Transverse colon (tissue), 4 donors: ENCODE data around the gene KBTBD6. TPM values are rescaled to one million over a fixed set of nuclear protein-coding genes. Genes with fewer than 3 reads are reported as not detected.
"Not testable (repeated sequence)": the region's sequence is repeated elsewhere in the genome, so short reads cannot be mapped to it uniquely, and the experiment has no call there.

Experiments used
- DNase-seq: peaks from one replicate; pipeline ENCODE4 v3.0.0-alpha.2; 2019
- H3K27ac ChIP-seq, 4 donors: fragments of 200-600 bp; sonication (generic); 2 replicates each; pipeline ENCODE4 v1.5.1; 2016 to 2018; ENCODE audit warnings: inconsistent platforms in 4 of 4
- H3K27me3 ChIP-seq: fragments of 200-600 bp; sonication (generic); 2 replicates; pipeline ENCODE4 v1.5.1; 2017; ENCODE audit warnings: inconsistent platforms
- H3K36me3 ChIP-seq, 4 donors: fragments of 200-600 bp; sonication (generic); 2 replicates each; pipeline ENCODE4 v1.5.1; 2017 to 2019; ENCODE audit warnings: inconsistent platforms in 4 of 4
- H3K4me1 ChIP-seq, 4 donors: fragments of 200-600 bp; sonication (generic); 2 replicates each; pipeline ENCODE4 v1.5.1; 2017 to 2020; ENCODE audit warnings: inconsistent platforms in 4 of 4
- H3K4me3 ChIP-seq, 4 donors: fragments of 200-600 bp; sonication (generic); 1 replicate in 1 of 4; 2 replicates in 3 of 4; pipeline versions ENCODE4 v1.5.1 to v1.6.1; 2017 to 2019; ENCODE audit warnings: inconsistent platforms in 4 of 4
- H3K9me3 ChIP-seq, 2 donors: fragments of 200-600 bp; sonication (generic); 2 replicates each; pipeline ENCODE4 v1.5.1; 2017 to 2019; ENCODE audit warnings: inconsistent platforms in 2 of 2
- EP300 ChIP-seq: sonication (generic); formaldehyde crosslinking; IDR thresholded peaks from one replicate; pipeline ENCODE4 v1.6.1; 2017; ENCODE audit warnings: antibody characterized with exemption, low read depth
- POLR2A ChIP-seq: fragments of 450-650 bp; IDR thresholded peaks from one replicate; pipeline ENCODE4 v1.6.1; 2016; ENCODE audit warnings: antibody characterized with exemption, mild to moderate bottlenecking, moderate library complexity
- POLR2AphosphoS5 ChIP-seq, 3 donors: sonication (generic); formaldehyde crosslinking; IDR thresholded peaks; one replicate each; pipeline ENCODE4 v1.6.1; 2016; ENCODE audit warnings: antibody characterized with exemption in 3 of 3
- WGBS, 2 donors: methylation state at CpG; one replicate each; pipeline ENCODE4 v1.1.5; 2018; ENCODE audit warnings: low coverage in 1 of 2; 5-methylcytosine and 5-hydroxymethylcytosine counted together
- in situ Hi-C, 4 donors: fragments of 200-750 bp; cut with MboI; loops; one replicate each; pipeline versions ENCODE4 v1.15.0 to v1.15.1; 2017; ENCODE audit warnings: low sequenced_read_pairs in 3 of 4, low pct_ligation_motif_present in 1 of 4, low pct_unique_long_range_greater_than_20kb in 1 of 4
- intact Hi-C: fragments of 100-400 bp; cut with DNase I; formaldehyde crosslinking; loops from one replicate; pipeline ENCODE4 v1.15.1; 2023; ENCODE audit warnings: low total_unique reads
- total RNA-seq, 4 donors: library from RNA; depleted of rRNA; stranded (reverse); fragments of >200 nt; gene quantifications; one replicate each; pipeline ENCODE4 v1.1.0, GENCODE V29; 2016
- TF ChIP-seq, protein P1 (sequence below), 5 experiments: fragments of 200-600 bp in 3 of 5; fragments of 450-650 bp in 2 of 5; sonication (generic) in 3 of 5; IDR thresholded peaks; 1 replicate in 2 of 5; 2 replicates in 3 of 5; pipeline ENCODE4 v1.5.1; 2016 to 2017; ENCODE audit warnings: antibody characterized with exemption in 5 of 5, inconsistent platforms in 3 of 5, mild to moderate bottlenecking in 2 of 5, moderate library complexity in 1 of 5

Gene KBTBD6
- total RNA-seq, 4 donors from 2014 or later = 0.37 to 4.9 (median 2.1) TPM

GRCh38 chr13:41178040-41178439 lies 45.4 kb upstream of the KBTBD6 start:
- no peak for DNase-seq
- Histone ChIP-seq H3K4me1 (peaks cover 0 to 7% (median 0%) of the 10 kb centered on the region in 4 donors), H3K27me3 (no peaks in the 10 kb centered on the region), H3K36me3 (no peaks in the 10 kb centered on the region), H3K9me3 (peaks cover 4 to 8% of the 10 kb centered on the region in 2 donors), H3K27ac (no peak overlapping the region), H3K4me3 (no peak overlapping the region)
- WGBS, 2 donors = 84 to 89% methylated on average over 7 of the region's 7 CpGs
- intact Hi-C loops = no loop called here
- TF ChIP-seq POLR2A = no peak
- TF ChIP-seq, protein P1, sequence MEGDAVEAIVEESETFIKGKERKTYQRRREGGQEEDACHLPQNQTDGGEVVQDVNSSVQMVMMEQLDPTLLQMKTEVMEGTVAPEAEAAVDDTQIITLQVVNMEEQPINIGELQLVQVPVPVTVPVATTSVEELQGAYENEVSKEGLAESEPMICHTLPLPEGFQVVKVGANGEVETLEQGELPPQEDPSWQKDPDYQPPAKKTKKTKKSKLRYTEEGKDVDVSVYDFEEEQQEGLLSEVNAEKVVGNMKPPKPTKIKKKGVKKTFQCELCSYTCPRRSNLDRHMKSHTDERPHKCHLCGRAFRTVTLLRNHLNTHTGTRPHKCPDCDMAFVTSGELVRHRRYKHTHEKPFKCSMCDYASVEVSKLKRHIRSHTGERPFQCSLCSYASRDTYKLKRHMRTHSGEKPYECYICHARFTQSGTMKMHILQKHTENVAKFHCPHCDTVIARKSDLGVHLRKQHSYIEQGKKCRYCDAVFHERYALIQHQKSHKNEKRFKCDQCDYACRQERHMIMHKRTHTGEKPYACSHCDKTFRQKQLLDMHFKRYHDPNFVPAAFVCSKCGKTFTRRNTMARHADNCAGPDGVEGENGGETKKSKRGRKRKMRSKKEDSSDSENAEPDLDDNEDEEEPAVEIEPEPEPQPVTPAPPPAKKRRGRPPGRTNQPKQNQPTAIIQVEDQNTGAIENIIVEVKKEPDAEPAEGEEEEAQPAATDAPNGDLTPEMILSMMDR (IDR thresholded peaks at IDR 0.05) = no peak
- no peak for TF ChIP-seq POLR2AphosphoS5 (IDR thresholded peaks at IDR 0.05)
- TF ChIP-seq EP300 = no peak
- in situ Hi-C loops = no loop called here

GRCh38 chr13:41177616-41178015 lies 45.0 kb upstream of the KBTBD6 start:
- Histone ChIP-seq H3K4me1 (peaks cover 0 to 7% (median 0%) of the 10 kb centered on the region in 4 donors), H3K4me3 (no peak overlapping the region), H3K36me3 (no peaks in the 10 kb centered on the region), H3K27me3 (no peaks in the 10 kb centered on the region), H3K9me3 (peaks cover 4 to 8% of the 10 kb centered on the region in 2 donors), H3K27ac (no peak overlapping the region)
- no peak for DNase-seq
- 32 to 39% methylated on average over 2 of the region's 2 CpGs for WGBS, 2 donors
- TF ChIP-seq, protein P1 (IDR thresholded peaks at IDR 0.05) = no peak
- no peak for TF ChIP-seq POLR2A
- no peak for TF ChIP-seq EP300
- no peak for TF ChIP-seq POLR2AphosphoS5 (IDR thresholded peaks at IDR 0.05)
- in situ Hi-C loops = no loop called here
- intact Hi-C loops = no loop called here

- H3K27me3 ChIP-seq, H3K4me1 ChIP-seq, DNase-seq, H3K9me3 ChIP-seq, intact Hi-C loops, H3K4me3 ChIP-seq, H3K36me3 ChIP-seq, in situ Hi-C loops, H3K27ac ChIP-seq: not testable (repeated sequence)
- WGBS, 2 donors = 92 to 94% methylated on average over 5 to 8 of the region's 8 CpGs
Measured at GRCh38 chr13:41175576-41175975, 43.0 kb upstream of the KBTBD6 start.

DNA sequence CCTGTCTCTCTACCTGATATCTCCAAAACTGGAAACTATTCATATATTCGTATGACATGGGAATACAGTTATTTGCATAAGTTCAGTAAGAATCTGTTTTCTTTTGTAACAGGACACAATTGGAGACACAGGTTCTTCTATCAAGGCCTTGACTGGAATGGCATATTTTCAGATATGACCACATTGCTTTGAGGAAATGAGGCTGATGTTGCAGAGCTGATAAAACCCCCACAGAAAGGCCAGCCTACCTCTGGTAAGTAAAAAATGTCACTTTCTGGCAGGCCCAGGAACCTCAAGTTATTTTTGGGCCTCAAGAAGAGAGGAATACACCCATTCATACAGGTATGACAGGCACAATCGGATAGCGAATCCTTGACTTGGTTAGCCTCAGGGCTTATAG lies 29.5 kb upstream of the KBTBD6 start:
- no peaks in the 10 kb centered on the region for H3K27me3 ChIP-seq
- intact Hi-C loops (no loop called here), in situ Hi-C loops (no loop called here)
- no peak overlapping the region for H3K4me3 ChIP-seq
- no peak for DNase-seq
- WGBS, 2 donors = 86 to 97% methylated on average over 1 to 3 of the region's 3 CpGs
- no peak for TF ChIP-seq POLR2AphosphoS5 (IDR thresholded peaks at IDR 0.05)
- TF ChIP-seq EP300 = no peak
- TF ChIP-seq, protein P1 (IDR thresholded peaks at IDR 0.05) = no peak
- TF ChIP-seq POLR2A = no peak
- H3K4me1 ChIP-seq = no peaks in the 10 kb centered on the region
- H3K36me3 ChIP-seq = no peaks in the 10 kb centered on the region
- H3K27ac ChIP-seq = no peak overlapping the region
- no peaks in the 10 kb centered on the region for H3K9me3 ChIP-seq

DNA sequence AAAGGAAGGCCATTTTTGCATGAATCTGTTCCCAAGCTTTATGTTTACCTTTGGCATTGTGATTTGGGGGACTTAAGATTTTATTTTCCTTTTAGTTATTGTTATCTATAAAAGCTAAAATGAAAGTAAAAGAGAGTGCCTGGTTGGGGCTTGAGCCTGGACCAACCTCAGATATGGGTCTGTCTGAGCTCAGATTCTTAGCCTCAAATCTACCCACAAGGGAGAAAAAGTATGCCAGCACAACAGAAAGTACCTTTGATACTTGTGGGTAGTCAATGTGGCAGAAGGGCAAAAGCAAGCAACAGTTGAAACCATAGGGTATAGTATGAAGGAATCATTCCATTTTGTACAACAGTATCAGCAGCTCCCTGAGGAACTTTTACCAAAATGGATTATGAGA lies 26.6 kb upstream of the KBTBD6 start:
- H3K27me3 ChIP-seq = no peaks in the 10 kb centered on the region
- H3K4me1 ChIP-seq = no peaks in the 10 kb centered on the region
- H3K27ac ChIP-seq = no peak overlapping the region
- TF ChIP-seq POLR2AphosphoS5 (IDR thresholded peaks at IDR 0.05) = no peak
- no peak for TF ChIP-seq EP300
- TF ChIP-seq, protein P1 (IDR thresholded peaks at IDR 0.05) = no peak
- no peak for TF ChIP-seq POLR2A
- no peak for DNase-seq
- in situ Hi-C loops (no loop called here), intact Hi-C loops (no loop called here)
- H3K4me3 ChIP-seq = no peak overlapping the region
- H3K36me3 ChIP-seq = no peaks in the 10 kb centered on the region
- H3K9me3 ChIP-seq = no peaks in the 10 kb centered on the region
